GM18499 (cell line): ENCODE data around the gene OOSP4B.
"Not testable (repeated sequence)": the region's sequence is repeated elsewhere in the genome, so short reads cannot be mapped to it uniquely, and the experiment has no call there.

Experiments used
- ATAC-seq: cut with Tn5 transposase; IDR thresholded peaks from one replicate; pipeline ENCODE4 v1.9.1; 2021; ENCODE audit warnings: moderate number of reproducible peaks; ENCODE audit not compliant: insufficient read depth, unreplicated experiment

Gene OOSP4B

GRCh38 chr11:60016881-60017280 lies at the start of gene OOSP4B:
OOSP4B (plus strand) TSS chr11:60017181.
- ATAC-seq = no peak

GRCh38 chr11:59967677-59968394 lies 49.1 kb upstream of the OOSP4B start:
- ATAC-seq = no peak

GRCh38 chr11:59968395-59968783 lies 48.6 kb upstream of the OOSP4B start:
- ATAC-seq = no peak

DNA sequence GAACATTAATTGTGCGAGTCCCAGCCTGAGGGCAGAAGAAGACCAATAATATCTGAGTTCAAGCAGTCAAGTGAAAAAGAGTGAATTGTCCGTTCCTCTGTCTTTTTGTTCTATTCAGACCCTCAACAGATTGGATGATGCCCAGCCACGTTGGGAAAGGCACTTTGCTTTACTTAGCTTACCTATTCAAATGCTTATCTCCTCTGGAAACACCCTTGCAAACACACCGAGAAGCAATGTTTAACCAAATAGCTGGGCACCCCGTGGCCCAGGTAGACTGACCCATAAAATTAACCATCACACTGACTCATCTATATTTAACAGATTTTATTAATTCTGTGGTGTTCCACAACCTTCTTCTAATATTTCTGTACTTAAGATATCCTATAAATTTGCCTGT lies 43.9 kb upstream of the OOSP4B start:
- ATAC-seq = no peak

- no peak for ATAC-seq
Observed at GRCh38 chr11:59981106-59981770, 35.7 kb upstream of the OOSP4B start.

DNA sequence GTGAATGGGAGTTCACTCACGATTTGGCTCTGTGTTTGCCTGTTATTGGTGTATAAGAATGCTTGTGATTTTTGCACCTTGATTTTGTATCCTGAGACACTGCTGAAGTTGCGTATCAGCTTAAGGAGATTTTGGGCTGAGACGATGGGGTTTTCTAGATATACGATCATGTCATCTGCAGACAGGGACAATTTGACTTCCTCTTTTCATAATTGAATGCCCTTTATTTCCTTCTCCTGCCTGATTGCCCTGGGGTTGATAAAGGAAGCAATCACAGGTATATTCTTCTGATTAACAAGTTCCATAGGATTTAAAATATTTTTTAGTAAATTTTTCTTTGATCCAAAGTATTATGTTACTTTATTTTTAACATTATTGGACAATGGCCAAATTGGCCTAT lies 34.9 kb upstream of the OOSP4B start:
- not testable (repeated sequence) for ATAC-seq

DNA sequence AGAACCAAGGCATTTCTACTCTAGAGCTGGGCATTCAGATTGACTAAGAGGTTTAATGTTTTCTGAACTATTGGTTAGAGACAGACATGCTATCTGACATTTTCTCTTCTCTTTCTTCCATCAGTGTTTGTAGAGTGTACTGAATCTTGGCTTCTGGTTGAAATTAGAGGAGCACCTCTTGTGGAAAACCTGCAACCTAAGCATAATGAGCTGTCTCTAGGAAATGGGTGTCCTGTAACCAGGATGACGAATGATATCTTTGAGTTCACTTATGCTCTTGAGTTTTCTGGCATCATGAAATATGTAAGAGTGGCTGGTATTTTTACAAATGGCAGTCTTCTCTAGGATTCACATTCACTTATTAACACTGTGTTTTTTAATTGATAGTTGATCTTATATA lies 33.8 kb upstream of the OOSP4B start:
- ATAC-seq = no peak

DNA sequence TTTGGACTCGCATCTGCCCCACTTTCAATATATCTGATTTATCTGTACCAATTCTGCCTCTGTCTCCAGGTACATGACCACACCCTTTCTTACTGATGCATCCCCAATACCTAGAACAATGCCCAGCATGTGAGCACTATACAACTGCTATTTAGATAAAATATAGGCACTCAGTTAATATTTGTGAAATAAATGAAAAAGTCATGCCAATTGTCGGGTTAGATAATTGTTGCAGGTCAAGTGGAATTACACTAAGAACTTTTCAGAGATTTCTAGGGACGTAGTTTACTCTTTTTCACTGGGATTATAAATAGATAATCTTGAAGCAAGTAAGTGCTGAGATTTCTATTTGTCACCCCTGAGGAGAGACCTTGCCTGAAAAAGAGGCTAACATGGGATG lies 32.6 kb upstream of the OOSP4B start:
- ATAC-seq = no peak

GRCh38 chr11:59990421-59990820 lies 26.6 kb upstream of the OOSP4B start:
- ATAC-seq = no peak

DNA sequence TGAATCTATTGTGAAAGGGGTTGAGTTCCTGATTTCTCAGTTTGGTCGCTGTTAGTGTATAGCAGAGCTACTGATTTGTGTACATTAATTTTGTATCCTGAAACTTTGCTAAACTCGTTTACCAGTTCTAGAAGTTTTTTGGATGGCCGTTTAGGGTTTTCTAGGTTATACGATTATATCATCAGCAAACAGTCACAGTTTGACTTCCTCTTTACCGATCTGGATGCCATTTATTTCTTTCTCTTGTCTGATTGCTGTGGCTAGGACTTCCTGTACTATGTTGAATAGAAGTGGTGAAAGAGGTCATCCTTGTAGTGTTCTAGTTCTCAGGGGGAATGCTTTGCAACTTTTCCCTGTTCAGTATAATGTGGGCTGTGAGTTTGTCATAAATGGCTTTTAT lies 24.6 kb upstream of the OOSP4B start:
- ATAC-seq = no peak

DNA sequence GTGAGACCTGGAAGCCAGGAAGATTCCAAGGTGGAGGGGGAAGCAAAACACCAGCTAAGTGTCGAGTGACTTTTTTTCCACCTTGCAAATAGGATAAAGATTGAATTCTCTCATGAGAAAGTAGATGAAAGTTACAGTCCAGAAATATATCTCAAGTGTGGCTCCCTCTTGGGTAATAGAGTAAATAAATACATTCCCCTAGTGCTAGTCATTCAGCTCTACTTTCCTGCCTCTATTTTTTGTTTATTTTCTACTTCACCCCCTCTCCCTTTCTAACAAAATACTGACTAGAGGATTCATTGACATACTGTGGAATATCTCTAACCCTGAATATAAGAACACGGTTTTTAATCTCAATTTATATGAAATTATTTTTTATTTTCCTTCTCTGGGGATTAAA lies 19.2 kb upstream of the OOSP4B start:
- ATAC-seq = no peak

DNA sequence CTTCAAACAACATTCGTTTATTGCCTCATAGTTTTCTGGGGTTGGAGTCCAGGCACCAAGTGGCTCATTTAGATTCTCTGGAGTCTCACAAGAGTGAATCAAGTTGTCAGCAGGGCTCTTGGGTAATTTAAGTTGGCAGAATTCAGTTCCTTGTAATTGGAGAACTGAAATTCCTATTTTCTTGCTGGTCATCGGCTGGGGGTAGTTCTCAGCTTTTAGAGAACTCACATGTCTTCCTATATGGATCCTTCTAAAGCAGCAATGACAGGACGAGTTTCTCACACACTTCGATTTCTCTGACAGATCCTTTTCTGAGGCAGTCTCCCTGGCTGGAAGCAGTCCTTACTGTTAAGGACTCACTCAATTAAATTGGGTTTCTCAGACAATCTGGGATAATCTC lies 17.3 kb upstream of the OOSP4B start:
- no peak for ATAC-seq

- ATAC-seq = no peak
Observed at GRCh38 chr11:60003729-60004128, 13.3 kb upstream of the OOSP4B start.

DNA sequence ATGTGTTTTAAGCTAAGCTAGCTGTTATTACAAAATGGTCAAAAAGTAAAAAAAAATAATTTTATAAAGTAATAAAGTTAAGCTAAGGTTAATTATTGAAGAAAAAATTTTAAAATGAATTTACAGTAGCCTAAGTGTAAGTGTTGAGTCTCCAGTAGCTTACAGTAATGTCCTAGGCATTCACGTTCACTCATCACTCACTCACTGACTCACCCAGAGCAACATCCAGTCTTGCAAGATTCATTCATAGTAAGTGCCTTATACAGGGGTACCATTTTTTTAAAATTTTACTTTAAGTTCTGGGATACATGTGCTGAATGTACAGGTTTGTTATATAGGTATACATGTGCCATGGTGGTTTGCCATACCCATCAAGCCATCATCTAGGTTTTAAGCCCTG lies 11.6 kb upstream of the OOSP4B start:
- no peak for ATAC-seq

GRCh38 chr11:60018058-60018457 lies 1.1 kb downstream of the OOSP4B start:
- ATAC-seq = no peak

- ATAC-seq = not testable (repeated sequence)
Observed at GRCh38 chr11:60020376-60020775, 3.4 kb downstream of the OOSP4B start.

DNA sequence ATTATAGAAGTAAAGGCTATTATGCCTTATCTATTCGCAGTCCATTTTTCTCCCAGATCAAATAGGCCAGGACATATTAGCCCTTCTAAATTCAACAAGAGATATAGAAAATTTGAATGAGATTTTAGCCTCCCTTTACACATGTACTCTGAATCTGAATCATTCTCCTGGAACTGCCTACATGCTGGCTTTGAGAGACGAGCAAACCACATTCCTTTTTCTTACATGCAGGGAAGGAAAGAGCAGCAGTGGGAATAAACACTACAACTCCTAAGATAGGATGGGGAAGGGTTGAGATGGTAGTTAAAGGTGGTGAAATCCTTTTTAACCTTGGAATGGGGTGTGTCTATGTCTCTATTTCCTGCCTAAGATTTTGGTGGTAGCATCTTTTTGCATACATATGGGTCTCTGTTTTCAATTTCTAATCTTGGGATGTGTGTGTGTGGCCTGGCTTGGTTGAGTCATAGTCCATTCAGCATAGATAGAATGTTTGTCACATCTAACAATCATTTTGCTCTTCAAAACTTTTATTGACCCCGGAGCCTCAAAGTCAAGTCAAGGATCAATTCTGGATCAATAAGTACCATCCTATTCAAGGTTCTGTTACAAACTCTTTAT lies 12.1 kb downstream of the OOSP4B start:
- ATAC-seq = no peak

GRCh38 chr11:60040109-60040508 lies 23.1 kb downstream of the OOSP4B start, which contains the start of gene OOSP2:
OOSP2 (plus strand) TSS chr11:60040409; CDS start chr11:60040460, 51 bp downstream.
- ATAC-seq = no peak

DNA sequence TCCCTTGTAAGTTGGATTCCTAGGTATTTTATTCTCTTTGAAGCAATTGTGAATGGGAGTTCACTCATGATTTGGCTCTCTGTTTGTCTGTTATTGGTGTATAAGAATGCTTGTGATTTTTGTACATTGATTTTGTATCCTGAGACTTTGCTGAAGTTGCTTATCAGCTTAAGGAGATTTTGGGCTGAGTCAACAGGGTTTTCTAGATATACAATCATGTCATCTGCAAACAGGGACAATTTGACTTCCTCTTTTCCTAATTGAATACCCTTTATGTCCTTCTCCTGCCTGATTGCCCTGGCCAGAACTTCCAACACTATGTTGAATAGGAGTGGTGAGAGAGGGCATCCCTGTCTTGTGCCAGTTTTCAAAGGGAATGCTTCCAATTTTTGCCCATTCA lies 33.4 kb downstream of the OOSP4B start:
- ATAC-seq = not testable (repeated sequence)

- not testable (repeated sequence) for ATAC-seq
Observed at GRCh38 chr11:60050839-60051238, 33.9 kb downstream of the OOSP4B start.

- ATAC-seq = no peak
Observed at GRCh38 chr11:60056349-60056969, 39.5 kb downstream of the OOSP4B start, which contains the start of gene MS4A3. MS4A3 (plus strand) TSS chr11:60056665; CDS start chr11:60061161, 4,496 bp downstream.
